Measurements from ENCODE around the gene NRXN2. TPM values are rescaled to one million over a fixed set of nuclear protein-coding genes. Genes with fewer than 3 reads are reported as not detected.

The NRXN2 gene
- total and polyA plus RNA-seq, 10 of the 15 experiments (the other 5 are each of a cell fraction or from before 2014, with no cell fraction given), result 0.03 to 1.4 (median 0.23) TPM

DNA sequence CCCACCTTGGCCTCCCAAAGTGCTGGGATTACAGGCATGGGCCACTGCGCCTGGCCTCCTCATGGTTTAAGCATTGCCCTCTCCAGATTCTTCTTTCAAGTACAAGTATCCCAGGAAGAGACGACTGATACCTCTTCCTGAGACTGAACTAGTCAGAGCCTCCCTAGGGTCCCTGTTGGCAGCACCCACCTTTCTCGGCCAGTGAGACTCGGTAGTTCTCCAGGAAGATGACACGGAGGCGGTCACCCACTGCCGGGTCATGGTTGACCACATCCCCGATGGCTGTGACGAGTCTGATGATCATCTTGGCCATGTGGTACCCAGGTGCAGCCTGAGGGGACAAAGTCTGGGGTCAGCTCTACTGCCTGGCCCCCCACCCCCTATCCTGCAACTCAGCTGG is 28.1 kb upstream of the NRXN2 start:
- no peak overlapping the region for H3K4me2 ChIP-seq (ENCODE audit: control insufficient read depth, insufficient read depth)
- no peak for DNase-seq (ENCODE audit: low read depth, low spot score)
- no peak for TF ChIP-seq RFX5 (IDR thresholded peaks at IDR 0.05; ENCODE audit: low read depth, low read length)
- no peak for TF ChIP-seq JUNB (IDR thresholded peaks at IDR 0.05)
- no peak for TF ChIP-seq RAD21 (IDR thresholded peaks at IDR 0.05; ENCODE audit: insufficient read depth, low read depth, low read length)
- TF ChIP-seq, protein P1, sequence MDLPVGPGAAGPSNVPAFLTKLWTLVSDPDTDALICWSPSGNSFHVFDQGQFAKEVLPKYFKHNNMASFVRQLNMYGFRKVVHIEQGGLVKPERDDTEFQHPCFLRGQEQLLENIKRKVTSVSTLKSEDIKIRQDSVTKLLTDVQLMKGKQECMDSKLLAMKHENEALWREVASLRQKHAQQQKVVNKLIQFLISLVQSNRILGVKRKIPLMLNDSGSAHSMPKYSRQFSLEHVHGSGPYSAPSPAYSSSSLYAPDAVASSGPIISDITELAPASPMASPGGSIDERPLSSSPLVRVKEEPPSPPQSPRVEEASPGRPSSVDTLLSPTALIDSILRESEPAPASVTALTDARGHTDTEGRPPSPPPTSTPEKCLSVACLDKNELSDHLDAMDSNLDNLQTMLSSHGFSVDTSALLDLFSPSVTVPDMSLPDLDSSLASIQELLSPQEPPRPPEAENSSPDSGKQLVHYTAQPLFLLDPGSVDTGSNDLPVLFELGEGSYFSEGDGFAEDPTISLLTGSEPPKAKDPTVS (IDR thresholded peaks at IDR 0.05; ENCODE audit: low read depth, low read length), result no peak
- TF ChIP-seq MAX (IDR thresholded peaks at IDR 0.05; ENCODE audit: low read depth, low read length), result no peak
- TF ChIP-seq MTA3 (IDR thresholded peaks at IDR 0.05; ENCODE audit: borderline replicate concordance, low read length), result no peak
- no peak for TF ChIP-seq TCF3 (IDR thresholded peaks at IDR 0.05; ENCODE audit: borderline replicate concordance, insufficient read depth, low read depth, low read length)
- no peak for TF ChIP-seq CREB1 (IDR thresholded peaks at IDR 0.05; ENCODE audit: low read depth)
- TF ChIP-seq, protein P2, sequence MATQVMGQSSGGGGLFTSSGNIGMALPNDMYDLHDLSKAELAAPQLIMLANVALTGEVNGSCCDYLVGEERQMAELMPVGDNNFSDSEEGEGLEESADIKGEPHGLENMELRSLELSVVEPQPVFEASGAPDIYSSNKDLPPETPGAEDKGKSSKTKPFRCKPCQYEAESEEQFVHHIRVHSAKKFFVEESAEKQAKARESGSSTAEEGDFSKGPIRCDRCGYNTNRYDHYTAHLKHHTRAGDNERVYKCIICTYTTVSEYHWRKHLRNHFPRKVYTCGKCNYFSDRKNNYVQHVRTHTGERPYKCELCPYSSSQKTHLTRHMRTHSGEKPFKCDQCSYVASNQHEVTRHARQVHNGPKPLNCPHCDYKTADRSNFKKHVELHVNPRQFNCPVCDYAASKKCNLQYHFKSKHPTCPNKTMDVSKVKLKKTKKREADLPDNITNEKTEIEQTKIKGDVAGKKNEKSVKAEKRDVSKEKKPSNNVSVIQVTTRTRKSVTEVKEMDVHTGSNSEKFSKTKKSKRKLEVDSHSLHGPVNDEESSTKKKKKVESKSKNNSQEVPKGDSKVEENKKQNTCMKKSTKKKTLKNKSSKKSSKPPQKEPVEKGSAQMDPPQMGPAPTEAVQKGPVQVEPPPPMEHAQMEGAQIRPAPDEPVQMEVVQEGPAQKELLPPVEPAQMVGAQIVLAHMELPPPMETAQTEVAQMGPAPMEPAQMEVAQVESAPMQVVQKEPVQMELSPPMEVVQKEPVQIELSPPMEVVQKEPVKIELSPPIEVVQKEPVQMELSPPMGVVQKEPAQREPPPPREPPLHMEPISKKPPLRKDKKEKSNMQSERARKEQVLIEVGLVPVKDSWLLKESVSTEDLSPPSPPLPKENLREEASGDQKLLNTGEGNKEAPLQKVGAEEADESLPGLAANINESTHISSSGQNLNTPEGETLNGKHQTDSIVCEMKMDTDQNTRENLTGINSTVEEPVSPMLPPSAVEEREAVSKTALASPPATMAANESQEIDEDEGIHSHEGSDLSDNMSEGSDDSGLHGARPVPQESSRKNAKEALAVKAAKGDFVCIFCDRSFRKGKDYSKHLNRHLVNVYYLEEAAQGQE (IDR thresholded peaks at IDR 0.05; ENCODE audit: low read depth, low read length), result no peak
- no peak for TF ChIP-seq CBX3 (IDR thresholded peaks at IDR 0.05; ENCODE audit: borderline replicate concordance, low read depth)
- no peak for TF ChIP-seq MEF2B (IDR thresholded peaks at IDR 0.05; ENCODE audit: partially characterized antibody, poor library complexity, severe bottlenecking)
- TF ChIP-seq MYC (IDR thresholded peaks at IDR 0.05; ENCODE audit: insufficient read depth, insufficient read length, insufficient replicate concordance, low read length, severe bottlenecking), result no peak
- TF ChIP-seq ZNF207 (IDR thresholded peaks at IDR 0.05; ENCODE audit: borderline replicate concordance), result no peak
- no peak for TF ChIP-seq SIN3A (IDR thresholded peaks at IDR 0.05; ENCODE audit: low read depth, low read length)
- TF ChIP-seq, protein P3, sequence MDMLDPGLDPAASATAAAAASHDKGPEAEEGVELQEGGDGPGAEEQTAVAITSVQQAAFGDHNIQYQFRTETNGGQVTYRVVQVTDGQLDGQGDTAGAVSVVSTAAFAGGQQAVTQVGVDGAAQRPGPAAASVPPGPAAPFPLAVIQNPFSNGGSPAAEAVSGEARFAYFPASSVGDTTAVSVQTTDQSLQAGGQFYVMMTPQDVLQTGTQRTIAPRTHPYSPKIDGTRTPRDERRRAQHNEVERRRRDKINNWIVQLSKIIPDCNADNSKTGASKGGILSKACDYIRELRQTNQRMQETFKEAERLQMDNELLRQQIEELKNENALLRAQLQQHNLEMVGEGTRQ (IDR thresholded peaks at IDR 0.05; ENCODE audit: borderline replicate concordance, low read depth, low read length), result no peak
- no peak for TF ChIP-seq ATF2 (IDR thresholded peaks at IDR 0.05; ENCODE audit: low read length)
- no peak for TF ChIP-seq SUZ12 (IDR thresholded peaks at IDR 0.05; ENCODE audit: unreplicated experiment)
- no peaks in the 10 kb centered on the region for H3K79me2 ChIP-seq (ENCODE audit: control insufficient read depth, insufficient read depth, low read length)
- in situ Hi-C loops (cut with MboI), result no loop called here
- no peak for ATAC-seq
- SMC1A ChIA-PET (ENCODE audit: uncharacterized antibody, unreplicated experiment), result no interaction called here
- CTCF ChIA-PET, result interaction anchor here (1.3 to 1.8 kb wide), 2 partner anchors 9 kb away, joined by 5 to 6 read pairs; partner anchors contain the start of gene PYGM
- intact Hi-C loops (cut with micrococcal nuclease; ENCODE audit: unreplicated experiment), result no loop called here
- no TSS peak for BruUV-seq (replicated peaks)
- H3K27ac ChIP-seq (ENCODE audit: control insufficient read depth, insufficient read depth), result no peak overlapping the region
- H3K4me1 ChIP-seq (ENCODE audit: control insufficient read depth, insufficient read depth, low read length), result no peaks in the 10 kb centered on the region
- FAIRE-seq, result no peak
- H2AFZ ChIP-seq (ENCODE audit: control insufficient read depth, low read depth, low read length), result no peak overlapping the region
- WGBS (ENCODE audit: insufficient coverage, insufficient replicate concordance, low lambda C conversion rate, missing lambda C conversion rate), result 68% methylated on average over 9 of the region's 9 CpGs
- RAD21 ChIA-PET (ENCODE audit: unreplicated experiment), result no interaction called here
- H3K27me3 ChIP-seq (replicated peaks in 1 of 2; ENCODE audit: control insufficient read depth in 2 of 2, insufficient read depth in 2 of 2, low read length in 1 of 2), result no peaks in the 10 kb centered on the region
- no peaks in the 10 kb centered on the region for H3K36me3 ChIP-seq (ENCODE audit: control insufficient read depth in 2 of 2, insufficient read depth in 2 of 2, low read length in 1 of 2)
- POLR2A ChIA-PET, result interaction anchor here (0.6 to 1.4 kb wide), 2 partner anchors 12 to 369 kb away, joined by 3 read pairs; no protein-coding TSS in a partner anchor
- H3K9me3 ChIP-seq (replicated peaks; ENCODE audit: control insufficient read depth, insufficient read depth, low read length), result no peaks in the 10 kb centered on the region
- no peak overlapping the region for H3K4me3 ChIP-seq
- H3K9ac ChIP-seq (ENCODE audit: control insufficient read depth, insufficient read depth, low read length), result no peak overlapping the region
- H4K20me1 ChIP-seq (ENCODE audit: control insufficient read depth, insufficient read depth), result no peaks in the 10 kb centered on the region
